HCEC 1CT (cell line): ENCODE results near the gene REG1B.
"Not testable (repeated sequence)": the region's sequence is repeated elsewhere in the genome, so short reads cannot be mapped to it uniquely, and the experiment has no call there.

Experiments
- DNase-seq: peaks from one replicate; pipeline ENCODE4 v3.0.0-alpha.2; 2017

Gene REG1B

DNA sequence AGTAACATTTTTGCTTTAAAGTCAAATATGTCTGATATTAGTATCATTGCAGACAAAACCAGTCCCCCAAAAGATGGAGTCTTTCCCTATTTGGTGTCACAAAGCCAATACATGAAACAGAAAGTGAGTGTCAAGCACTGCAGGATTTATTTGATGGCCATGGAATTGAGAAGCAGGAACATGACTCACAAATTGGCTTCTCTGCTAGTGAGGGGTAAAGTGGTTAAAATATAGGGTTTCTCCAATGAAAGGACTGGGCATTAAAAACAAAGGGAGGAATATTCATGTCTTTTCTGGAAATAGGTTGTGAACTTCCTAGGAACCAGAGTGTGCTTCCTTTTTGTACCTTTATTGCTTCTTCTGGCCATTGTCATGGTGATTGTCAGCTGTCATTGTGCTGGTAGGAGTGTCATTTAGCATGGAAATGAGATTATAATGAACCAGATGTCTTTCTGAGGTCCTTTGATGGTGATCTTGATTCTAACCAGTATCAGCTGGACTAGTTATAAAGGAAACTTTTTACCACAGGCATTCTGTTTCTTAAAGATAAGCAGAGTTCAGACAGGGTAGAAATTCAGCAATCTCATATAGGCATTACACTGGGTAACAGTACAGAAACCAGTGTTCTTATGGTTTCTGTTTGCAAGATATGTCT, 4.1 kb downstream of the REG1B start:
- DNase-seq, result no peak

GRCh38 chr2:79082987-79083386, 4.8 kb downstream of the REG1B start:
- no peak for DNase-seq

GRCh38 chr2:79071078-79071477, 16.7 kb downstream of the REG1B start:
- DNase-seq, result no peak

DNA sequence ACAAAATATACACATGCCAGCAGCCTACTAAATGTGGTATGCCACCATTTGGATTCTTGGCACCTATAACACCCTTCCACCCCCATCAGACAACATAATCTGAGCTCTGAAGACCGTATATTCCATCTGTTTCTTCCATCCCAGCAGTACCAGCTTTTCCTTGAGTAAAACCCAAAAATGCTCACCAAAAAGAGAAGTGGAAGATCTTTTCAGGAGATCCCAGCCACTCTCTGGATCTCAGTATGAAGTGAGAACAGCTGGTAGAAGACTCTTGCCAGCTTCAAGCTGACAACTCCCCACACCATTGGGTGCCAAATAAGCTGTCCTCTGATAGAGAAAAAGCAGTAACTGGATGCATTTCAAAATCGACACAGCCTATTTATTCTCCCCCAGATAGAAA, 22.6 kb downstream of the REG1B start:
- DNase-seq, result no peak

DNA sequence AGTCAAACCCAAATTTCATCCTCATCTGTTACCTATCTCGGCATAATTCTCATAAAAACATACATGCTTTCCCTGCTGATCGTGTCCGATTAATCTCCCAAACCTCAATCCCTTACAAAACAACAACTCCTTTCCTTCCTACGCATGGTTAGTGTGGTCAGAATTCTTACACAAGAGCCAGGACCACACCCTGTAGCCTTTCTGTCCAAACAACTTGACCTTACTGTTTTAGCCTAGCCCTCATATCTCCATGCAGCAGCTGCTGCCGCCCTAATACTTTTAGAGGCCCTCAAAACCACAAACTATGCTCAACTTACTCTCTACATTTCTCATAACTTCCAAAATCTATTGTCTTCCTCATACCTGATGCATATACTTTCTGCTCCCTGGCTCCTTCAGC, 33.0 kb downstream of the REG1B start:
- not testable (repeated sequence) for DNase-seq

- DNase-seq, result not testable (repeated sequence)
Observed at GRCh38 chr2:79053486-79053885, 34.3 kb downstream of the REG1B start.

DNA sequence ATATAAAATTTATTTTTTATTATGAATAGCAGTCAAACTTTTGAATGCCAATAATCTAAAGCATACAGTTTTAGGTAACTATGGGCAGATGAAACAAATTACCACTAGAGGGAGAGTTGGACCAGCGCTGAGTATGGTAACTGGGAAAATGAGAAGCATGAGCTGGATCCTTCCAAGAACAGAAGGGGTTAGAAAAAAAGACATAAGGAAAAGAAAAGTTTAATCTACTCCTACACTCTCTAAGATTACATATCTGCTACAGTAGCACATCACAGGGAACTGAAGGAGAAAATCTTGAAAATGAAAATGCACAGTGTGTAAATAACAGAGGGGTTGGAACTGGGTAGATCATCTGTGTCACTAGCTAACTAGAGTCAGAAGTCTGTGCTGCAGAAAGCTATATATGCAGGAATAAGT, 46.8 kb downstream of the REG1B start:
- DNase-seq, result no peak

GRCh38 chr2:79039944-79040343, 47.8 kb downstream of the REG1B start:
- DNase-seq, result no peak
